ENCODE results near the gene ATAD2B. TPM values are rescaled to one million over a fixed set of nuclear protein-coding genes. Genes with fewer than 3 reads are reported as not detected.
A peak's percentile ranks its signal among the peaks of the same experiment; 100 is the strongest.

The ATAD2B gene
- total and polyA plus RNA-seq, 12 donors, result 2.2 to 11.8 (median 8.7) TPM

DNA sequence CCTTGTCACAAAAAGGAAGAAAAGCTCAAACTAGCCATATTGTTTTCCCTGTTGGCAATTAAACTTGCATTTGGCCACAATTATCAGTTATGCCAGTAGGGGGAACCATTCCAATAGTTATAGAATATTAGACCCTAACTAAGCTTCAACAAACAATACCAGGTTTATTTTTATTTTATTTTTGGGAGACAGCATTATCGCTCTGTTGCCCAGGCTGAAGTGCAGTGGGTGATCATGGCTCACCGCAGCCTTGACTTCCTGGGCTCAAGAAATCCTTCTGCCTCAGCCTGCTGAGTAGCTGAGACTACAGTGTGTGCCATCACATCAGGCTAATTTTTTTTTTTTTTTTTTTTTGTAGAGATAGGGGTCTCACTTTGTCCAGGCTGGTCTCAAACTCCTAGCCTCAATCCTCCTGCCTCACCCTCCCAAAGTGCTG is 102.1 kb downstream of the ATAD2B start:
- Histone ChIP-seq H3K9me3 (no peaks in the 10 kb centered on the region), H3K27ac (no peak overlapping the region), H3K27me3 (no peaks in the 10 kb centered on the region), H3K36me3 (peaks cover 0 to 69% (median 11%) of the 10 kb centered on the region in 9 donors), H3K4me1 (peaks cover 0 to 7% (median 0%) of the 10 kb centered on the region in 9 donors), H3K4me3 (no peak overlapping the region)
- DNase-seq, result peak in 1 of 2 donors; percentile 18
- intact Hi-C loops (cut with DNase I), result loop anchor here in 9 of 10 donors (2.0 to 10.0 kb wide), 5 partner anchors 100 to 263 kb away; partner anchors contain the start of genes TP53I3 (in 8 of the 9) and ATAD2B (in 1 of the 9)
- WGBS, 2 donors, result 23 to 24% methylated on average over 2 of the region's 2 CpGs
- TF ChIP-seq CTCF (IDR thresholded peaks at IDR 0.05), result peak; percentile 25 to 81 (median 70)
- ATAC-seq, result peak in 4 of 8 donors; percentile 16 to 52 (median 28)

GRCh38 chr2:23823863-23824262 is 103.1 kb downstream of the ATAD2B start:
- Histone ChIP-seq H3K4me1 (peaks cover 0 to 7% (median 0%) of the 10 kb centered on the region in 9 donors), H3K36me3 (peaks cover 0 to 69% (median 11%) of the 10 kb centered on the region in 9 donors), H3K27ac (no peak overlapping the region), H3K27me3 (no peaks in the 10 kb centered on the region), H3K4me3 (no peak overlapping the region), H3K9me3 (no peaks in the 10 kb centered on the region)
- TF ChIP-seq CTCF (IDR thresholded peaks at IDR 0.05), result no peak
- ATAC-seq (no peak), DNase-seq (no peak)
- intact Hi-C loops (cut with DNase I), result loop anchor here in 6 of 10 donors (2.0 to 10.0 kb wide), 3 partner anchors 101 to 261 kb away; partner anchors contain the start of genes TP53I3 (in 6 of the 6) and ATAD2B (in 1 of the 6)
- WGBS, 2 donors, result 69 to 72% methylated on average over 4 of the region's 4 CpGs

DNA sequence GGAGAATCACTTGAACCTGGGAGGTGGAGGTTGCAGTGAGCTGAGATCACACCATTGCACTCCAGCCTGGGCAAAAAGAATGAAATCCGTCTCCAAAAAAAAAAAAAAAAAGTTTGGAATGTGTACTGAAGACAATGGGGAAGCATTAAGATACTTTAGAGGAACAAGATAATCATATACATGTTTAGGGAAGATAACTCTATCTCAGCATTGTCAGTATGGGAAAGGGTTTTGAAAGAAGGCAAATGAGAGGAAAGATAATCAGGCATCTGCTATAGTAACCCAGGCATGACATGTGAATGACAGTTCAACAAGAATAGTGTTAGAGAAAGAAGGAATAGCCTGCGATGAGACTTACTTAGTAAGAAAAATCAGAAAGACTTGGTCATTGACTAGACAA is 112.0 kb downstream of the ATAD2B start:
- Histone ChIP-seq H3K4me1 (no peaks in the 10 kb centered on the region), H3K27me3 (no peaks in the 10 kb centered on the region), H3K27ac (no peak overlapping the region), H3K4me3 (no peak overlapping the region), H3K36me3 (peaks cover 0 to 65% (median 3%) of the 10 kb centered on the region in 9 donors), H3K9me3 (no peaks in the 10 kb centered on the region)
- ATAC-seq, result no peak
- intact Hi-C loops (cut with DNase I), result no loop called here
- WGBS, 2 donors, result 92 to 93% methylated on average over 2 of the region's 2 CpGs
- TF ChIP-seq CTCF (IDR thresholded peaks at IDR 0.05), result no peak
- DNase-seq, result no peak

DNA sequence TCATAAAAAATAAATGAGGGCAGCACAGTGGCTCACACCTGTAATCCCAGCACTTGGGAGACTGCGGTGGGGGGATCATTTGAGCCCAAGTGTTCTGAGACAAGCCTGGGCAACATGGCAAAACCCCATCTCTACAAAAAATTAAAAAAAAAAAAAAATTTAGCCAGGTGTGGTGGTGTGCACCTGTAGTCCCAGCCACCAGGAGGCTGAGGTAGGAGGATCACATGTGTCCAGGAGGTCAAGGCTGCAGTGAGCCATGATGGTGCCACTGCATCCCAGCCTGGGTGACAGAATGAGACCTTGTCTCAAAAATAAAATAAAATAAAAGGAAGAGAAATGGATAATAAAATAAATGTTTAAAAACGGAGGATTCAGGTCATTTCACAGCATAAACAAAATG is 113.5 kb downstream of the ATAD2B start:
- DNase-seq, result no peak
- Histone ChIP-seq H3K4me3 (no peak overlapping the region), H3K4me1 (no peaks in the 10 kb centered on the region), H3K27me3 (no peaks in the 10 kb centered on the region), H3K27ac (no peak overlapping the region), H3K36me3 (peaks cover 0 to 72% (median 9%) of the 10 kb centered on the region in 9 donors), H3K9me3 (no peaks in the 10 kb centered on the region)
- TF ChIP-seq CTCF (IDR thresholded peaks at IDR 0.05), result no peak
- ATAC-seq, result no peak
- WGBS, 2 donors, result 95 to 97% methylated on average over 2 of the region's 2 CpGs
- intact Hi-C loops (cut with DNase I), result no loop called here
